Retinal pigment epithelial cell (primary cell): ENCODE measurements around the gene TGFBRAP1.

Experiments
- DNase-seq: peaks from one replicate; pipeline ENCODE4 v3.0.0-alpha.2; 2010; ENCODE audit warnings: low read depth
- H3K4me3 ChIP-seq: 2 replicates; pipeline ENCODE4 v1.5.1; 2011; ENCODE audit warnings: mild to moderate bottlenecking, low read length, control low read depth, moderate library complexity
- CTCF ChIP-seq: conservative IDR thresholded peaks from 2 replicates; pipeline ENCODE4 v1.5.1; 2011; ENCODE audit warnings: low read depth, low read length, control low read depth, inconsistent platforms

Gene TGFBRAP1

DNA sequence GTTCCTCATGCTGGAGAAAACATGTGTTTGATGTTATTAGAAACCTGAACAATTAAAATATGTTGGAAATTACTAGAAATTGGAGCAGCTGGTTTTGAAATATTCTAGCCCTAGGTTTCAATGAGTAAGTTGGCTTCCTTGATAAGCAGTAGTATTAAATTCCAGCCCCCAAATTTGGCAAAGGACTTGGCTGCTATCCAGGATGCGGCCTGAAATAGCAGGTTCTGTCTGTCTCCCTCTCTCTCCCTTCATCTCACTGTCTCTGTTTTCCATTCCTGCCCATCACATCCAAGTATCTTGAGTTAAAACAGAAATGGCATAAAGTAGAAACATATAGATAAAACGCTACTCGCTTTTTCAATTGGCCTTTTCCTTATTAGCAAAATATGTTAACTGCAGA is 108.9 kb downstream of the TGFBRAP1 start:
- no peak for DNase-seq
- H3K4me3 ChIP-seq = no peak overlapping the region
- no peak for TF ChIP-seq CTCF

GRCh38 chr2:105215586-105216192 is 113.8 kb downstream of the TGFBRAP1 start:
- DNase-seq = no peak
- no peak overlapping the region for H3K4me3 ChIP-seq
- no peak for TF ChIP-seq CTCF
